Breast epithelium (tissue), 3 donors: Measurements from ENCODE around the gene MORN1.

ENCODE experiments used
- CTCF ChIP-seq, 3 donors: fragments of 450-650 bp; IDR thresholded peaks; one replicate each; pipeline ENCODE4 v1.5.1; 2016 to 2017; ENCODE audit warnings: antibody characterized with exemption in 3 of 3, mild to moderate bottlenecking in 3 of 3, moderate library complexity in 3 of 3
- POLR2AphosphoS5 ChIP-seq, 3 donors: sonication (generic); formaldehyde crosslinking; IDR thresholded peaks; one replicate each; pipeline ENCODE4 v1.6.1; 2017; ENCODE audit warnings: antibody characterized with exemption in 3 of 3

- no peak for TF ChIP-seq CTCF (IDR thresholded peaks at IDR 0.05)
- TF ChIP-seq POLR2AphosphoS5 (IDR thresholded peaks at IDR 0.05) = no peak
Observed at GRCh38 chr1:2295526-2295925, 95.8 kb downstream of the MORN1 start.
